ENCODE results near the gene DCXR. TPM values are rescaled to one million over a fixed set of nuclear protein-coding genes. Genes with fewer than 3 reads are reported as not detected.

The DCXR gene
- polyA plus RNA-seq, 12 donors, result 26.8 to 54.2 (median 34.6) TPM; not detected in 1

GRCh38 chr17:82024859-82025258 lies 12.6 kb downstream of the DCXR start:
- no peak for DNase-seq

- DNase-seq, result no peak
Measured at GRCh38 chr17:82023447-82024241, 13.9 kb downstream of the DCXR start.

- peak; percentile 99 for DNase-seq
Measured at GRCh38 chr17:82022981-82023446, 14.5 kb downstream of the DCXR start, which contains the start of gene LRRC45. TSS of gene LRRC45 (plus strand) at chr17:82023305. CDS start at chr17:82023644, 339 bp downstream.

GRCh38 chr17:82022310-82022980 lies 15.1 kb downstream of the DCXR start, which contains the start of gene CENPX:
TSS of gene CENPX (minus strand) at chr17:82022878. CDS start at chr17:82022861, 17 bp downstream.
- DNase-seq, result no peak

- DNase-seq, result no peak
Measured at GRCh38 chr17:82021900-82022309, 15.6 kb downstream of the DCXR start.

- peak; percentile 56 for DNase-seq
Measured at GRCh38 chr17:82021107-82021899, 16.2 kb downstream of the DCXR start.

- DNase-seq, result no peak
Measured at GRCh38 chr17:82020572-82021106, 16.9 kb downstream of the DCXR start.

- no peak for DNase-seq
Measured at GRCh38 chr17:82019690-82020571, 17.6 kb downstream of the DCXR start.

GRCh38 chr17:82018989-82019689 lies 18.4 kb downstream of the DCXR start:
- DNase-seq, result no peak

- no peak for DNase-seq
Measured at GRCh38 chr17:82018152-82018988, 19.1 kb downstream of the DCXR start.

GRCh38 chr17:82017612-82018151 lies 19.8 kb downstream of the DCXR start:
- DNase-seq, result no peak

GRCh38 chr17:82016875-82017459 lies 20.5 kb downstream of the DCXR start:
- no peak for DNase-seq

- DNase-seq, result no peak
Measured at GRCh38 chr17:82016061-82016874, 21.2 kb downstream of the DCXR start.

- no peak for DNase-seq
Measured at GRCh38 chr17:82015311-82015971, 22.1 kb downstream of the DCXR start.

- DNase-seq, result no peak
Measured at GRCh38 chr17:82014971-82015310, 22.6 kb downstream of the DCXR start.

- no peak for DNase-seq
Measured at GRCh38 chr17:82014432-82014831, 23.1 kb downstream of the DCXR start.

GRCh38 chr17:82013772-82014321 lies 23.6 kb downstream of the DCXR start:
- no peak for DNase-seq
